Measurements from ENCODE around the gene ATM.
"Not testable (repeated sequence)": the region's sequence is repeated elsewhere in the genome, so short reads cannot be mapped to it uniquely, and the experiment has no call there.

Gene ATM

DNA sequence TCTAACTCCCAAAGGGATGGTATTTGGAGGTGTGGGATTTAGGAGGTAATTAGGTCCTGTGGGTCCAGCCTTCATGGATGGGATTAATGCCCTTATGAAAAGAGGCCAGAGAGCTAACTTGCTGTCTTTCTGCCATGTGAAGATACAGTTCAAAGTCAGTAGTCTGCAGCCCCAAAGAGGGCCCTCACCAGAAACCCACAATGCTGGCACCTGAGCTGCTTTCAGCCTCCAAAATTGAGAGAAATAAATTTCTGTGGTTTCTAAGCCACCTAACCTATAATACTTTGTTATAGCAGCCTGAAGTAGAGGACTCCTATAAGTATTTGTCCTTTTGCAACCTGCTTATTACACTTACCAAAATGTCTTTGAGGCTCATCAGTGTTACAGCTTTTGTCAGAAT is 16.2 kb downstream of the ATM start:
- Histone ChIP-seq H3K4me3 (ENCODE audit: extremely low read depth, insufficient read depth, low read length, poor library complexity, severe bottlenecking) (no peak overlapping the region), H3K36me3 (ENCODE audit: control insufficient read depth, insufficient read depth, low read length) (peaks cover 39% of the 10 kb centered on the region), H3K27ac (ENCODE audit: low read depth, low read length, severe bottlenecking) (no peak overlapping the region), H3K9me3 (ENCODE audit: control insufficient read depth, low read length) (no peaks in the 10 kb centered on the region), H3K4me1 (ENCODE audit: control insufficient read depth, insufficient read depth, low read length, poor library complexity, severe bottlenecking) (peaks cover 7% of the 10 kb centered on the region)

DNA sequence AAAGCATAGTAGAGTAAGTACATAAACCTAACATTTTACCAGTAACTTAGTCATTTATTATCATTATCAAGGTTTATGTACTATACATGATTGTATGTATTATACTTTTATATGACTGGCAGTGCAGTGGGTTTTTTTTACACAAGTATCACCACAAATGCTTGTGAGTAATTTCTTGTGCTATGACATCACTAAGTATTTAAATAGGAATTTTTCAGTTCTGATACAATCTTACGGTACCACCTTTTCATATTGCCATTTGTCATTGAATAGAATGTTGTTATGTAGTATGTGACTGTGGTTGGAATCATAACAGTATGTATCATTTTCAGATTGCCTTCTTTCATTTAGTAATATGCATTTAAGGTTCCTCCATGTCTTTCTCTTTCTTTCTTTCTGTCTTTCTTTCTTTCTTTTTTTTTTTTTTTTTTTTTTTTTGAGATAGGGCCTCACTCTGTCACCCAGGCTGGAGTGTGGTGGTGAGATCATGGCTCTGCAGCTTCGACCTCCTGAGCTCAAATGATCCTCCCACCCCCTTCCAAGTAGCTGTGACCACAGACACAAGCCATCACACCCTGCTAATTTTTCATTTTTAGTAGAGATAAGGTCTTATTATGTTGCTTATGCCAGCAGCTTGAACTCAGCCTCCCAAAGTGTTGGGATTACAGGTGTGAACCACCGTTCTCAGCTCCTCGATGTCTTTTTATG is 18.6 kb downstream of the ATM start:
- peaks cover 35% of the 10 kb centered on the region for H3K36me3 ChIP-seq (ENCODE audit: control insufficient read depth, insufficient read depth, low read length)
- no peaks in the 10 kb centered on the region for H3K9me3 ChIP-seq (ENCODE audit: control insufficient read depth, low read length)
- H3K4me1 ChIP-seq (ENCODE audit: control insufficient read depth, insufficient read depth, low read length, poor library complexity, severe bottlenecking) = peaks cover 4% of the 10 kb centered on the region
- WGBS, 2 experiments (ENCODE audit: insufficient coverage in 2 of 2) = 82 to 100% methylated on average over 2 of the region's 4 CpGs
- no peak overlapping the region for H3K4me3 ChIP-seq (ENCODE audit: extremely low read depth, insufficient read depth, low read length, poor library complexity, severe bottlenecking)
- no peak overlapping the region for H3K27ac ChIP-seq (ENCODE audit: low read depth, low read length, severe bottlenecking)

DNA sequence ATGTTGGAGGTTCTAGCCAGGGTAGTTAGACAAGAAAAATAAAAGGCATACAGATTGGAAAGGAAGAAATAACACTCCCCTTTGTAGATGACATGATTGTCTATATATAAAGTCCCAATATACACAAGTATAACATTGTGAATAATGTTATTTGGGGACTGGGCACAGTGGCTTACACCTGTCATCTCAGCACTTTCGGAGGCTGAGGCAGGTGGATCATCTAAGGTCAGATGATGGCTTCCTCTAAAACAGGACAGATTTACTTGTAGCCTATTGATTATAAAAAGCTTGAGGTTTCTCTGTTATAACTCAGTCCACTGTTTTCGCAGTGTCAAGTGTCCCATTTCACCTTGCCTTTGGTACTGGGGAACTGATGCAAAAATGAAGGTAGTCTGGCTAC is 19.6 kb downstream of the ATM start:
- no peak overlapping the region for H3K27ac ChIP-seq (ENCODE audit: low read depth, low read length, severe bottlenecking)
- 100% methylated on average over 1 of the region's 2 CpGs for WGBS, 2 experiments (ENCODE audit: insufficient coverage in 2 of 2)
- H3K9me3 ChIP-seq (ENCODE audit: control insufficient read depth, low read length) = no peaks in the 10 kb centered on the region
- peaks cover 32% of the 10 kb centered on the region for H3K36me3 ChIP-seq (ENCODE audit: control insufficient read depth, insufficient read depth, low read length)
- no peaks in the 10 kb centered on the region for H3K4me1 ChIP-seq (ENCODE audit: control insufficient read depth, insufficient read depth, low read length, poor library complexity, severe bottlenecking)
- H3K4me3 ChIP-seq (ENCODE audit: extremely low read depth, insufficient read depth, low read length, poor library complexity, severe bottlenecking) = no peak overlapping the region

DNA sequence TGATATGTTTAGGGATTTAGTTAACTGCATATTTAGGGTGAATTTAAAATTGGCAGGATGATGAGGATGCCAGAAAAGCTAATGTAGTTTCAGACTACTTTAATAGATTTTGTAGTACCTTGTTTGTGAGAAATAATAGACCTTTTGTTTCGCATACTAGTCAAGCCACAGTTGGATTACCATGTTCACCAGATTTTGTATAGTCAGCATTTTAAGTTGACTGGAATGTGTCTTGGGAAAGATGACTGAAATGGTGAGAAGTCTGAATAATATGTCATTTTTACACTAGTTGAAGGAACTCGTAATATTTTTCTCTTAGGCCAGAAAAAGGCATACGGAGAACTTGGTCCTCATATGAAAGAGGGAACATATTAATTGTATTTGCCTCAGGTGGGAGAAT is 23.4 kb downstream of the ATM start:
- Histone ChIP-seq H3K27ac (ENCODE audit: low read depth, low read length, severe bottlenecking) (no peak overlapping the region), H3K36me3 (ENCODE audit: control insufficient read depth, insufficient read depth, low read length) (peaks cover 36% of the 10 kb centered on the region), H3K9me3 (ENCODE audit: control insufficient read depth, low read length) (no peaks in the 10 kb centered on the region), H3K4me3 (ENCODE audit: extremely low read depth, insufficient read depth, low read length, poor library complexity, severe bottlenecking) (no peak overlapping the region), H3K4me1 (ENCODE audit: control insufficient read depth, insufficient read depth, low read length, poor library complexity, severe bottlenecking) (no peaks in the 10 kb centered on the region)
- 88 to 93% methylated on average over 3 of the region's 3 CpGs for WGBS, 2 experiments (ENCODE audit: insufficient coverage in 2 of 2)

DNA sequence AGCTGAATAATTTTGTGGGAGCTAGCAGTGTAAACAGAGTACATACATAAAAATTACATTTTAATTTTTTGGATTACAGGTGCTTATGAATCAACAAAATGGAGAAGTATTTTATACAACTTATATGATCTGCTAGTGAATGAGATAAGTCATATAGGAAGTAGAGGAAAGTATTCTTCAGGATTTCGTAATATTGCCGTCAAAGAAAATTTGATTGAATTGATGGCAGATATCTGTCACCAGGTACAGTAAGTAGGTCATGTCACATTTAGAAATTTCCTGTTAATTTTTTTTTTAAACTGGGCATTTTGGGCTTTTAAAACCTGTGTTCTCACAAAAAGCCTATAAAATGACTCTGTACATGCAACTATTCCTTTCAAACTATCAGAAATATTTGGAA is 24.0 kb downstream of the ATM start:
- Histone ChIP-seq H3K27ac (ENCODE audit: low read depth, low read length, severe bottlenecking) (no peak overlapping the region), H3K36me3 (ENCODE audit: control insufficient read depth, insufficient read depth, low read length) (peaks cover 36% of the 10 kb centered on the region), H3K4me1 (ENCODE audit: control insufficient read depth, insufficient read depth, low read length, poor library complexity, severe bottlenecking) (no peaks in the 10 kb centered on the region), H3K4me3 (ENCODE audit: extremely low read depth, insufficient read depth, low read length, poor library complexity, severe bottlenecking) (no peak overlapping the region), H3K9me3 (ENCODE audit: control insufficient read depth, low read length) (no peaks in the 10 kb centered on the region)
- 100% methylated on average over 2 of the region's 2 CpGs; no CpG with 5 or more reads in 1 of the 2 experiments for WGBS, 2 experiments (ENCODE audit: insufficient coverage in 2 of 2)

DNA sequence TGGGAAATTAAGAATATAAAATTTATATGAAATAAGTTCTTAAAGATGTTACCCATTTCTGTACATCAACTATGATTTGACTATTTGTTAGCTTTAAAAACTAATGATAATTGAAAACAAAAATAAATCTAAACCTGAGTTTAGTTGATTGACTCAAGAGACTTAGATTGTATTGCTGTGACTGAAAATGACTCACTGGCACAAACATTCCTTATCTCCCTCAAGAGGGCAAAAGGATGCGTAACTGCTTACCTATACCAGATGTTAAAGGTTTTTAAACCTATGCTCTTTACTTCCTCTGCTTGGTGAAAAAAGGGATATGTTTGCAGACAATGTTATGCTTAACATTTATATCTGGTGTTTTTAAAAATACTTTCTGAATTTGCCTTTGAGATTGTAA is 30.3 kb downstream of the ATM start:
- no peaks in the 10 kb centered on the region for H3K9me3 ChIP-seq (ENCODE audit: control insufficient read depth, low read length)
- no peak overlapping the region for H3K4me3 ChIP-seq (ENCODE audit: extremely low read depth, insufficient read depth, low read length, poor library complexity, severe bottlenecking)
- no CpG with 5 or more reads among the region's 1 CpG for WGBS, 2 experiments (ENCODE audit: insufficient coverage in 2 of 2)
- no peaks in the 10 kb centered on the region for H3K4me1 ChIP-seq (ENCODE audit: control insufficient read depth, insufficient read depth, low read length, poor library complexity, severe bottlenecking)
- no peak overlapping the region for H3K27ac ChIP-seq (ENCODE audit: low read depth, low read length, severe bottlenecking)
- peaks cover 57% of the 10 kb centered on the region for H3K36me3 ChIP-seq (ENCODE audit: control insufficient read depth, insufficient read depth, low read length)

DNA sequence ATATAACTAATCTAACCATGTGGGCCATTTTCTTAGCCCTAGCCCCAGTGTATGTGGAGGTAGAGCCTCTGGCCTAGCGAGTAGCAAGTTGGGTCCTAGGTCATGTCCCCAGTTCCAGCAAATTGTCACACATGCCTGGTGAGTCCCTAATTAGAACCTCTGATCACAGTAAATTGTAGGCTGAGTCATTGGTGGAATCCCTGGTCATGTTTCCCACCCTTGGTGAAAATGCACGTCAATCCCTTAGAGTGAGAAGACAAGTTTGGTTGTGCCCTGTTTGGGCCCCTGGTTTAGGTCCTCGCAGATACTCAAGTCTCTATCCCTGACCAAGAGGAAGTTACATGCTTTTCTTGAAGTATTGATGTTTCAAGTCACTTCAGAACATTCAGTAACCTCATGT is 46.7 kb downstream of the ATM start:
- H3K9me3 ChIP-seq (ENCODE audit: control insufficient read depth, low read length) = no peaks in the 10 kb centered on the region
- WGBS, 2 experiments (ENCODE audit: insufficient coverage in 2 of 2) = 100% methylated on average over 1 to 3 of the region's 3 CpGs
- no peak overlapping the region for H3K4me3 ChIP-seq (ENCODE audit: extremely low read depth, insufficient read depth, low read length, poor library complexity, severe bottlenecking)
- H3K27ac ChIP-seq (ENCODE audit: low read depth, low read length, severe bottlenecking) = no peak overlapping the region
- H3K36me3 ChIP-seq (ENCODE audit: control insufficient read depth, insufficient read depth, low read length) = peaks cover 53% of the 10 kb centered on the region
- H3K4me1 ChIP-seq (ENCODE audit: control insufficient read depth, insufficient read depth, low read length, poor library complexity, severe bottlenecking) = no peaks in the 10 kb centered on the region

DNA sequence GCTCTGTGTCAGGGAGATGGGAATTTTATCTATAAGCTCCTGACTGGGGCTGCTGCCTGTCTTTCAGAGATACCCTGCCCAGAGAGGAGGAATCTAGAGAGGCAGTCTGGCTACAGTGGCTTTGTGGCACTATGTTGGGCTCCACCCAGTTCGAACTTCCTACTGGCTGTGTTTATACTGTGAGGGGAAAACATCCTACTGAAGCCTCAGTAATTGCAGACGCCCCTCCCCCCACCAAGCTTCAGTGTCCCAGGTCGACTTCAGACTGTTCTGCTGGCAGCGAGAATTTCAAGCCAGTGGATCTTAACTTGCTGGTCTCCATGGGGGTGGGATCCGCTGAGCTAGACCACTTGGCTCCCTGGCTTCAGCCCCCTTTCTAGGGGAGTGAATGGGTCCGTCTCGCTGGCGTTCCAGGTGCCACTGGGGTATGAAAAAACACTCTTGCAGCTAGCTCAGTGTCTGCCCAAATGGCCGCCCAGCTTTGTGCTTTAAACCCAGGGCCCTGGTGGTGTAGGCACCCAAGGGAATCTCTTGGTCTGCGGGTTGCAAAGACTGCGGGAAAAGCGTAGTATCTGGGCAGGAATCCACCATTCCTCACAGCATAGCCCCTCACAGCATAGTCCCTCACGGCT is 54.2 kb downstream of the ATM start:
- H3K9me3 ChIP-seq (ENCODE audit: control insufficient read depth, low read length) = not testable (repeated sequence)
- WGBS, 2 experiments (ENCODE audit: insufficient coverage in 2 of 2) = 85 to 96% methylated on average over 9 to 12 of the region's 13 CpGs
- H3K36me3 ChIP-seq (ENCODE audit: control insufficient read depth, insufficient read depth, low read length) = peaks cover 48% of the 10 kb centered on the region

DNA sequence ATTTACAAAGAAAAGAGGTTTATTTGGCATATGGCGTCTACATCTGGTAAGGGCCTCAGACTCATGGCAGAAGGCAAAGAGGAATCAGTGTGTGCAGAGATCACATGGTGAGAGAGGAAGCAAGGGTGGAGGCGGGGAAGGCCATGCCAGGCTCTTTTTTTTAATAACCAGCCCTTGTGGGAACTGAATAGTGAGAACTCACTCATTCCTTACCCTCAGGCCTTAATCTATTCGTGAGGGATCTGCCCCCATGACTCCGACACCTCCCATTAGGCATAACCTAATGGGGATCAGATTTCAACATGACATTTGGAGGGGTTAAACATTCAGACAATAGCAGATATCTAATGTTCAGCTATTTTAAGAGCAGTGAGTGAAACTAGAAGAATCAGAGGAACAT is 55.7 kb downstream of the ATM start:
- no peaks in the 10 kb centered on the region for H3K4me1 ChIP-seq (ENCODE audit: control insufficient read depth, insufficient read depth, low read length, poor library complexity, severe bottlenecking)
- H3K9me3 ChIP-seq (ENCODE audit: control insufficient read depth, low read length) = no peaks in the 10 kb centered on the region
- H3K27ac ChIP-seq (ENCODE audit: low read depth, low read length, severe bottlenecking) = peak overlapping the region; percentile 45
- H3K4me3 ChIP-seq (ENCODE audit: extremely low read depth, insufficient read depth, low read length, poor library complexity, severe bottlenecking) = no peak overlapping the region
- peaks cover 43% of the 10 kb centered on the region for H3K36me3 ChIP-seq (ENCODE audit: control insufficient read depth, insufficient read depth, low read length)
- WGBS, 2 experiments (ENCODE audit: insufficient coverage in 2 of 2) = 75 to 80% methylated on average over 1 to 2 of the region's 4 CpGs

More for the DNA sequence above, 54.2 kb downstream of the ATM start:
- H3K4me1 ChIP-seq (ENCODE audit: control insufficient read depth, insufficient read depth, low read length, poor library complexity, severe bottlenecking); H3K27ac ChIP-seq (ENCODE audit: low read depth, low read length, severe bottlenecking); H3K4me3 ChIP-seq (ENCODE audit: extremely low read depth, insufficient read depth, low read length, poor library complexity, severe bottlenecking): not testable (repeated sequence)

DNA sequence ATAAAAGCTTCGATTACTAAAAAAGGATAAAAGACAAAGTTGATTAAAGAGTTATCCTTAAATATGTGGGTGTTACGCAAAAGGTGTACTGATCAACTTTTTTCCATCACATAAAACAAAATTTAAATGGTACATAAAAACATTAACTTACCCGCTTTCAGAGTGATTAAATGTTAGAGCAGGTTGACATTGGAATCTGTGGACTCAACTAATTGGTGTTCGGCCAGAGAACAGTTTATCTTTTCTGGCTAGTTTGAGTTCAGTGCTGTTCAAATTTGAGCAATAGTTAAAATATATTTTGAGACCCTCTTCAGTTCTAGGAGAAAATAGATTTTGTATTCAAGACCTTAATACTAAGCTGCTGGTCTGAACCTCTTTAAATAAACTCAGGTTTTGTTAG is 56.1 kb downstream of the ATM start:
- no peaks in the 10 kb centered on the region for H3K4me1 ChIP-seq (ENCODE audit: control insufficient read depth, insufficient read depth, low read length, poor library complexity, severe bottlenecking)
- no peaks in the 10 kb centered on the region for H3K9me3 ChIP-seq (ENCODE audit: control insufficient read depth, low read length)
- no peak overlapping the region for H3K4me3 ChIP-seq (ENCODE audit: extremely low read depth, insufficient read depth, low read length, poor library complexity, severe bottlenecking)
- peak overlapping the region; percentile 45 for H3K27ac ChIP-seq (ENCODE audit: low read depth, low read length, severe bottlenecking)
- peaks cover 40% of the 10 kb centered on the region for H3K36me3 ChIP-seq (ENCODE audit: control insufficient read depth, insufficient read depth, low read length)
- 100% methylated on average over 1 of the region's 4 CpGs for WGBS, 2 experiments (ENCODE audit: insufficient coverage in 2 of 2)

DNA sequence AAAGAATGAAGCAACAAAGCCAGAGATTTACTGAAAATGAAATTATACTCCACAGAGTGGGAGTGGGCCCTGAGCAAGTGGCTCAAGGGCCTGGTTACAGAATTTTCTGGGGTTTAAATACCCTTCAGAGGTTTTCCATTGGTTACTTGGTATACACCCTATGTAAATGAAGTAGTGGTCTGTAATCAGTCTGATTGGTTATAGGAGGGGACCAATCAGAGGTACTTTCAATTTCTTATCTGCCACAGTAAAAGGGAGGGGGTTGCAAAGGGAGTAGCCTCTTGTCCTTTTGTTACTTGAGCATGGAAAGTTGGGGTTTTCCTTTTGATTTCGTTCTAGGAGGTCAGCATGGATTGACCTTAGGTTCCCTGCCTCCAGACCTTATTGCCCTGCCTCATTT is 63.5 kb downstream of the ATM start:
- Histone ChIP-seq H3K36me3 (ENCODE audit: control insufficient read depth, insufficient read depth, low read length) (peaks cover 64% of the 10 kb centered on the region), H3K4me3 (ENCODE audit: extremely low read depth, insufficient read depth, low read length, poor library complexity, severe bottlenecking) (no peak overlapping the region), H3K9me3 (ENCODE audit: control insufficient read depth, low read length) (no peaks in the 10 kb centered on the region), H3K27ac (ENCODE audit: low read depth, low read length, severe bottlenecking) (no peak overlapping the region), H3K4me1 (ENCODE audit: control insufficient read depth, insufficient read depth, low read length, poor library complexity, severe bottlenecking) (no peaks in the 10 kb centered on the region)
- WGBS, 2 experiments (ENCODE audit: insufficient coverage in 2 of 2) = 80% methylated on average over 1 of the region's 1 CpG; no CpG with 5 or more reads in 1 of the 2 experiments
